ENCODE measurements around the gene FIP1L1. TPM values are rescaled to one million over a fixed set of nuclear protein-coding genes. Genes with fewer than 3 reads are reported as not detected.

The FIP1L1 gene
- total RNA-seq, 1 donor from 2014 or later, result 29.7 TPM

- H3K36me3 ChIP-seq, result peaks cover 5% of the 10 kb centered on the region
- DNase-seq, result no peak
- TF ChIP-seq CTCF (IDR thresholded peaks at IDR 0.05; ENCODE audit: borderline replicate concordance), result no peak
- no peak overlapping the region for H3K27ac ChIP-seq (replicated peaks)
- no peak overlapping the region for H3K4me3 ChIP-seq
- intact Hi-C loops (cut with micrococcal nuclease), result no loop called here
- no peaks in the 10 kb centered on the region for H3K27me3 ChIP-seq (ENCODE audit: low read depth)
- H3K9me3 ChIP-seq (replicated peaks), result no peaks in the 10 kb centered on the region
- H3K4me1 ChIP-seq, result no peaks in the 10 kb centered on the region
Measured at GRCh38 chr4:53481586-53481985, 104.1 kb downstream of the FIP1L1 start.

GRCh38 chr4:53483250-53483649, 105.8 kb downstream of the FIP1L1 start:
- TF ChIP-seq CTCF (IDR thresholded peaks at IDR 0.05; ENCODE audit: borderline replicate concordance), result no peak
- H3K27me3 ChIP-seq (ENCODE audit: low read depth), result no peaks in the 10 kb centered on the region

GRCh38 chr4:53484911-53485657, 107.6 kb downstream of the FIP1L1 start:
- H3K27me3 ChIP-seq (ENCODE audit: low read depth), result no peaks in the 10 kb centered on the region
- no peak overlapping the region for H3K4me3 ChIP-seq
- H3K27ac ChIP-seq (replicated peaks), result peak overlapping the region; percentile 6
- no peak for TF ChIP-seq CTCF (IDR thresholded peaks at IDR 0.05; ENCODE audit: borderline replicate concordance)
- no peaks in the 10 kb centered on the region for H3K4me1 ChIP-seq
- H3K36me3 ChIP-seq, result peaks cover 3% of the 10 kb centered on the region
- no peaks in the 10 kb centered on the region for H3K9me3 ChIP-seq (replicated peaks)
- DNase-seq, result no peak
- intact Hi-C loops (cut with micrococcal nuclease), result no loop called here

More at GRCh38 chr4:53483250-53483649, 105.8 kb downstream of the FIP1L1 start:
- Histone ChIP-seq H3K4me1 (no peaks in the 10 kb centered on the region), H3K4me3 (no peak overlapping the region), H3K36me3 (peaks cover 3% of the 10 kb centered on the region), H3K9me3 (replicated peaks) (no peaks in the 10 kb centered on the region), H3K27ac (replicated peaks) (no peak overlapping the region)
- intact Hi-C loops (cut with micrococcal nuclease), result no loop called here
- no peak for DNase-seq

- no peak overlapping the region for H3K27ac ChIP-seq (replicated peaks)
- no peak overlapping the region for H3K4me3 ChIP-seq
- peaks cover 3% of the 10 kb centered on the region for H3K36me3 ChIP-seq
- DNase-seq, result no peak
- no peaks in the 10 kb centered on the region for H3K27me3 ChIP-seq (ENCODE audit: low read depth)
- TF ChIP-seq CTCF (IDR thresholded peaks at IDR 0.05; ENCODE audit: borderline replicate concordance), result no peak
- peaks cover 1% of the 10 kb centered on the region for H3K4me1 ChIP-seq
- H3K9me3 ChIP-seq (replicated peaks), result no peaks in the 10 kb centered on the region
- intact Hi-C loops (cut with micrococcal nuclease), result no loop called here
Measured at GRCh38 chr4:53485658-53486040, 108.2 kb downstream of the FIP1L1 start.

GRCh38 chr4:53487766-53488165, 110.3 kb downstream of the FIP1L1 start:
- no peak for DNase-seq
- no peak for TF ChIP-seq CTCF (IDR thresholded peaks at IDR 0.05; ENCODE audit: borderline replicate concordance)
- no peak overlapping the region for H3K27ac ChIP-seq (replicated peaks)
- intact Hi-C loops (cut with micrococcal nuclease), result no loop called here
- no peaks in the 10 kb centered on the region for H3K36me3 ChIP-seq
- no peaks in the 10 kb centered on the region for H3K9me3 ChIP-seq (replicated peaks)
- no peak overlapping the region for H3K4me3 ChIP-seq
- no peaks in the 10 kb centered on the region for H3K27me3 ChIP-seq (ENCODE audit: low read depth)
- H3K4me1 ChIP-seq, result peaks cover 9% of the 10 kb centered on the region

Measured in left ventricle myocardium inferior (tissue), 1 donor.